ENCODE results near the gene CACUL1. TPM values are rescaled to one million over a fixed set of nuclear protein-coding genes. Genes with fewer than 3 reads are reported as not detected.

The CACUL1 gene
- polyA plus RNA-seq, 10 donors: 16.7 to 27.8 (median 21.4) TPM

- DNase-seq: no peak
Measured at GRCh38 chr10:118734475-118734874, 20.3 kb downstream of the CACUL1 start.

DNA sequence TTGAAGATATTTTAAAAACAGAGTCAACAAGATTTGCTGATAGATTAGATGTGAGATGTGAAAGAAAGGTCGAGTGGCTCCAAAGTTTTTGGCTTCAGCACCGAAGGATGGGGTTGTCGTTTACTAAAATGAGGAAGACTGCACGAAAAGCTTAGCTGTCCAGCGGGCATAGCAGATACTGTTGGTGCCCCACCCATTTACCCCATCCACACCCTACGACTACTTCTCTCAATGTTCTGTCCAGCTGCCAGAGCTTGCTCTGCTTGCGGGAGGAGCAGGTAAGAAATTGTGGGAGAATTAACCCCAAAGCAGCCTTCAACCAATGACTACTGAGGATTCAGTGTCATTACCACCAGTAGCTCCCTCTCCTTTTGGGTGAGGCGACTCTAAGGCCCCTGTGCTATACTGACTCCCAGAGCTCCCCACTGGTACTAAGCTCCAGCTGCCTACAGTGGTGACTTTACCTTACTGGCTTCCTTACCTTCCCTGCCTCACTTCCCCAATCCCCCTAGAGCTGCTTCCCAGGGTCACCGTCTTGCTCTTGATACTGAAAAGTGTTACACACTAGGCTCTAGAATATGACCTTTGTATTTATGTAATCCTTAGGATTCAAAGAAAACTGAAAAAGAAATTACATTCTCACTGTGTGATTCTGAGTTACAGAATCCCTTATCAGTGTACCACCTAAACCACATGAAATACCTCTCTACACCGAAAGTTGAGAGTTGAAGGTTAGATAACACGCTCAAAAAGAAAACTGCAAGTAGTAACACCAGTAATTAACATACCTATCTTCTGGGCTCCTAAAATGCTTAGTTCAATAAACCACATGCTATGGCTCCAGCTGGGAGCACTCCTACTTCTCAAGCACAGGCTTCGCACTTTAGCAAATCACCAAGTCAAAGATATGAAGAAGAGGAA lies 22.3 kb downstream of the CACUL1 start:
- no peak for DNase-seq

- DNase-seq: no peak
Measured at GRCh38 chr10:118730756-118731456, 23.9 kb downstream of the CACUL1 start.

DNA sequence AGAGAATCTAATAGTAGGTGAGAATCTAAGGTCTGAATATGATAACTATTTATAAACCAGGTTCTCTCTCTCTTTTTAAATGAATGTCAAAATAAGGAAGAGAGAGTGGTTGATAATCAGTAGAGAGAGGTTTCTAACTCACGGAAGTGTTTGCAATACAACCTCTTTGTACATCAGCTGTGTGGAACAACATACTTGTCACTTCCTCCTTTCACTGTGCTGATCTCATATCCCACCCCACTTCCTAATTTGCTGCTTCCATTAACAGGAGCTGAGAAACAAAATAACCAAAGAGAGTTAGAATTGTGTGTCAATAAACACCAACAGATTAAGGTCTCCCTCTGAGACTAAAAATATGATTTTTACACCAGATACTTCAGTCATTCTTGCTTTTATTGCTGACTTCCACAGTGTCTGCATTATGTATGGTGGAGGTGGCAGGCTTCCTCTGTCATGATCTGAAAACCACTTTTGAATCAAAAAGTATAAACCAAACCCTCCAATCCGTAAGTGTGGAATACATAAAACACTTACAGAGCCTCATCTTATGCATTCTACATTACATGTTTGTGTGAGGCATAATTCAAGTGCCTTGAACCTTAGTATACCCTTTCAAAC lies 25.0 kb downstream of the CACUL1 start:
- DNase-seq: peak in 1 of 3 donors; percentile 35

DNA sequence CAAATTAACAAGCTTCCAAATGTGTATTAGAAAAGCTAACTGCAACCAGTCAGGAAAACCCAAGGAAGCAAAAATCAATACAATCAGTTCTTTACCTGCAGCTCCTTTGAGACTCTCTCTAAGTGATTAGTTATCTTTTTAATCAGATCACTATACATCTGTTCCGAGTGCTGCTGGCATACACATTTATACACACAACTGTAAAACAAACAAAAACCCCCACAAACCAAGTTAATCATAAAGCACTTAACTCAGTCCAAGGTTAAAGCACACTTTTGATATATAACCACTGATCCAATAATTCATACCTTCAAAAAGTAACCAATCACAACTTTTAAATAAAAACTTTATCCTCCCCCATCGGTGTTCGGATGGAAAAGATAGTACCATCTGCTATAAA lies 25.6 kb downstream of the CACUL1 start:
- no peak for DNase-seq

- peak; percentile 40 to 76 (median 40) for DNase-seq
Measured at GRCh38 chr10:118725886-118726500, 28.8 kb downstream of the CACUL1 start.

DNA sequence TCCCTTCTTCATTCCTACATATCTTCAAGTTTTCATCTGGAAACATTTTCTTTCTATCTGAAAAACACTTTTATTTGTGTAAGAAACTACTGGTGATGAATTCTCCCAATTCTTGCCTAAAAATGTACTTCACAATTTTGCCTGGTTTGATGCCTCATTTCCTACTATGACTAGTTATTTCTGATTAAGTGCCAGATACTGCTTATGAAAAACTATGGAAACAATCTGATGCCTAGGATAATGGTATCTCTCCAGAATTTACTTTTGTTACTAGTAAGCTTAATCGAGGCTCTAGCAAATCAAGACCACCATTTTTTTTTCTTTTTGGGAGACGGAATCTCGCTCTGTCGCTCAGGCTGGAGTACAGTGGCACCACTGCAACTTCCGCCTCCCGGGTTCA lies 31.3 kb downstream of the CACUL1 start:
- no peak for DNase-seq

DNA sequence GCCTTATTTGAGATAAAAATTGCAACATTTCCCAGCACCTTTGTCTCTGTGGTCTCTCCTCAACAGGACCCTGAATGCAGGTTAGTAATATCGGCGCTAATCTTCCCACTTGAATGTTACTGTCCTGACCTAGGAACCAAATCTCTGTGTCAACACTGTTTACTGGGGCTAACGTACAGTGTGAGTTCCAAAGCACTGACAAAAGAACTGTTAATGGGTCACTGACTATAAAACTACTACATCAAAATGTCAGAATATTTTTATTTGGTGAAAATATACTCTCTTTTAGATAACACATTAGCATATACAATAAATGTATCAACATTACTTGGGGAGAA lies 33.3 kb downstream of the CACUL1 start:
- DNase-seq: no peak

DNA sequence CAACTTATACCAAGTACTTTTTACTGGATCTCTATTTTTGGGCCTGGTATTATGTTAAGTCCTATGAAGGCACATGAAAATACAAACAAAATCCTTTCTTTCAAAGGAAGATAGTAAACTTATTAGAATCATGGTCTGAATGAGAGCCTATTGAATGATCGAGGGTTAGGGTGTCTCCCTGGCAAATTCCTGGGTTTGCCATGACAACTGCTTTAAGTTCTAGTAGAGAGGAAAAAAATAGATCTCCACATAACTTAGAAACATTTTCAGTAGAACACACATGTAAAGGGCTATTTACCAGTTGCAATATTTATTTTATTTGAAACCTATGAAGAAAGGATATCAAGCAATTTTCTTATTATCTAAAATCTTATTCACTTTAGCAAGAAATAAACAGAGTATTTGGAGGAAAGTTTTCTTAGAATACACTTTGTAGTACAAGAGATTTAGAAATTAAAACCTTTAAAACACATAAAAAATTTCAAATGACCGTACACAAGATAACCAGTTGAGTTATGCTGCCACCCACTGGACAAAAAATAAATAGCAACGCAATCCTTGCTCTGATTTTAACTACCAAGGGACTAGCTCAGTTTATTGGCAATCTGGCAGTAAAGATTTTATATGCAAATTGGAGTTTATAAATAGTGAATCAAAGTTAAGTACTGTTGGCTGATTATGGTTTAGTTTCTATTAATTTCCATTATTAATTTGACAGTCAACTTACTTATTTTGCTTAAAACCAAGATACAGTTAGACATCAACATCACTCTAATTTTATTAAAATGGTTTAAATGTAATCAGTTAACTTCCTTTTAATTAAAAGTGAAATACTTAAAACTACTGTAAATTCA lies 33.9 kb downstream of the CACUL1 start:
- peak; percentile 50 to 69 (median 51) for DNase-seq

DNA sequence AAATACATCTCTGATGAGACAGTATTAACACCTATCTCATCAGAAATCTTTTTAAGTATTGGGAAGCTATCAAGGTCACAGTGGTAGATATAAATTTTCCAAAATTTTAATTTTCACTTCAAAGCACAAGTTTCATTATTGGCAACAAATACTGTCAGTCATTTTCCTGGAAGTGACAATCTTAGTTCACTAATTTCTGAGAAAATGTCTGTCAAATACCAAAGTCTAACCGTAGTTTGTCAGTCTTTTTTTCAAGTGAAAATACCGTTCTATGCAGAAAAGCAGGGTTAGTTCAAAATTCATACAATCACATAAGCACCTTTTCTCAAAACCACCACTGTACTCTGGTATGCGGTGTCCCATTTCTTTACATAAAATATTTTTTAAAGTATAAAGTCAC lies 40.4 kb downstream of the CACUL1 start:
- no peak for DNase-seq

DNA sequence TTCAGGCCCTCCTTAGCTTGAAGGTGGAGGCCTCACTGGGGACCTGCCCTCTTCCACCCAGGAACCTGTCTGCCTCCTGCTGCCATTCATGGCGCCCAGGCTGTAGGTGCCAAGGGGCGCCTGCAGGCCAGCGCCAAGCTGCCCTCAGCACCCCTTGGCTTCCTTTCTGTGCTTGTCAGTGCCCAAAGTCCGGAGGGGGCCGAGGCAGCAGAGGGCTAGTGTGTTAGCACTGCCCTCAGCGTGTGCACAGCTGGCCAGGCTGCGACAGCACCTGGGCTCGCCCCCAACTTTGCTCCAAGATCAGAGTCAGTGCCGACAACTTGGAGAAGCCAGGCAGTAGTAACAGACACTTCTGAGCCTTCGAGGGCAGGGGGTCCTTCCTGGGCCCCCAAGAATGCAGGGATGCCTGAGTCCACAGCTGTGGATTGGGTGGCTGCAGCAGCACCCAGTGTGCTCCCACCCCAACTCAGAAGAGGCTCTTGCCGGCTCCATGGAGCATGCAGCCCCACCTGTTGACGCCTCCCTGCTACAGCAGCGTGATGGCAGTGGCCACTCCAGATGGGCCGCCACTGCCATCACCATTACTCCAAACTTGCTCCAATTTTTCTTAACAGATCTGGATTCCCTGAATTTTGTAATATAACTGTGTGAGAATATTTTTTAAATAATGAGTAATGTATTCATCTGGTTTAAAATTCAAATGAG lies 41.7 kb downstream of the CACUL1 start:
- DNase-seq: no peak

- DNase-seq: no peak
Measured at GRCh38 chr10:118712080-118712479, 42.7 kb downstream of the CACUL1 start.

DNA sequence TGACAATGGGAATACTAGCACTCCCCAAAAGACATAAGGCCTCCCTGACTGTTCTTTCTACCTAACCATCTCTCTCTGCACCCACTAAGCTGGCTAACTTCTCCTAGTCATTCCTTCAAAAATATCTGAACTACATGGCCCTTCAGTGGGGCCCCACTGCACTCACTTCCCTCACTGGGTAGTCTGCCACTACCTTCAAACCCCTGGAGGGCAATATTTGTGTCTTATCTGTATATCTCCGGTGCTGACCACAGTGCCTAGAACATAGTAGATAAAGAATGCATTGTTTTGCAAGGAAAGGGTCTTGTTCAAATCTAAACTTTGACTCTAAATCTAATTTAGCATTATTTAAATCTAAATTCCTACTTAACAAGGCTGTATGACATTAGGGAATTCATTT lies 44.3 kb downstream of the CACUL1 start:
- no peak for DNase-seq

GRCh38 chr10:118708571-118708970 lies 46.2 kb downstream of the CACUL1 start:
- DNase-seq: no peak

GRCh38 chr10:118704711-118705110 lies 50.1 kb downstream of the CACUL1 start:
- DNase-seq: no peak

- DNase-seq: no peak
Measured at GRCh38 chr10:118701529-118702323, 53.0 kb downstream of the CACUL1 start.

- DNase-seq: peak in 2 of 3 donors; percentile 3 to 7
Measured at GRCh38 chr10:118698421-118698820, 56.3 kb downstream of the CACUL1 start.

DNA sequence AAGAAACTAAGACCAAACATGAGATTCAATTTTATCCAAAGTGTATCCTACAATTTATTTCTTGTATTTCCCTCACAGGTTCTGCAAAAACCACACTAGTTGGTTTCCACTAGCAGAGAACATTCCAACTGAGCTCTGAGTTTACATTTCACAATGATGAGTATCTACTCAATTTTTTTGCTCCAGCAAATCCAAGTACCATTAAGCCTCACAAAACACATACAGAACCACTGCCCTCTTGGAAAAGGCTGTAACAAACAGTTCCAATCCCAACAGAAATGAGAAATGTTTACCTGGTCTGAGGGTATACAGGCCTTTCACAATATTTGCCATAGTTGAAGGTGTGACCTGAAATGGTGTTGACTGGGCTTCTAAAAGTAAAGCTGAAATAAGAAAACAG lies 59.9 kb downstream of the CACUL1 start:
- peak in 1 of 3 donors; percentile 8 for DNase-seq

DNA sequence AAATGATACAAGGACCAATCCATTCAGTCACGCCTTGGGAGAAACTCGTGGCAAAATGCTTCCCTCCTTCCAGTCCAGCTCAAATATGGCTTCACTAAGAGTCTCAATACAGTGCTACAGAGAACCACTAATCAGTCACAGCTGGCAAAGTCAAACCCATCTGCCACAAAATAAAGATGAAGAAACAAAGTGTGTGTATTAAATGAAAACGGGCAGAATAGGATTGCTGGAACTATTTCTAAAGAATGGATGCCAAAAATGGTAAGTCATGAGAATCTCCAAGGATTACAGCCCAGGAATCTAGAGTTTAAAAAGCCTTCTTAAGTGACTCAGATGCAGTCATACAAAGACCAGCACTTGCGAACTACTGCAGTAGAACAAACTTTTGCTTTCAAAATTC lies 61.9 kb downstream of the CACUL1 start:
- DNase-seq: peak in 1 of 3 donors; percentile 82
